Choroid plexus epithelial cell (primary cell): ENCODE data around the gene ECPAS.

Experiments used
- DNase-seq: peaks from one replicate; pipeline ENCODE4 v3.0.0-alpha.2; 2010; ENCODE audit warnings: low read depth
- H3K4me3 ChIP-seq: 2 replicates; pipeline ENCODE4 v1.5.1; 2011; ENCODE audit warnings: low read depth, mild to moderate bottlenecking, control low read depth, low read length, moderate library complexity
- CTCF ChIP-seq: conservative IDR thresholded peaks from 2 replicates; pipeline ENCODE4 v1.5.1; 2011; ENCODE audit warnings: low read depth, mild to moderate bottlenecking, control low read depth, inconsistent platforms, low read length, moderate library complexity

The ECPAS gene

GRCh38 chr9:111475195-111475594 is 9.0 kb downstream of the ECPAS start:
- DNase-seq = no peak
- no peak for TF ChIP-seq CTCF
- H3K4me3 ChIP-seq = no peak overlapping the region

- H3K4me3 ChIP-seq = no peak overlapping the region
- no peak for TF ChIP-seq CTCF
- no peak for DNase-seq
Observed at GRCh38 chr9:111474385-111474784, 9.8 kb downstream of the ECPAS start.

- no peak overlapping the region for H3K4me3 ChIP-seq
- no peak for TF ChIP-seq CTCF
- no peak for DNase-seq
Observed at GRCh38 chr9:111467778-111468367, 16.3 kb downstream of the ECPAS start.

GRCh38 chr9:111463048-111463447 is 21.1 kb downstream of the ECPAS start:
- TF ChIP-seq CTCF = no peak
- H3K4me3 ChIP-seq = no peak overlapping the region
- no peak for DNase-seq

- no peak for DNase-seq
- no peak for TF ChIP-seq CTCF
- no peak overlapping the region for H3K4me3 ChIP-seq
Observed at GRCh38 chr9:111458139-111459009, 25.8 kb downstream of the ECPAS start.

- TF ChIP-seq CTCF = no peak
- H3K4me3 ChIP-seq = no peak overlapping the region
- DNase-seq = peak; percentile 55
Observed at GRCh38 chr9:111456529-111456928, 27.7 kb downstream of the ECPAS start.
